CD14-positive monocyte (primary cell): ENCODE results near the gene FOXP1. TPM values are rescaled to one million over a fixed set of nuclear protein-coding genes. Genes with fewer than 3 reads are reported as not detected.

ENCODE experiments used
- DNase-seq, 3 donors: peaks; one replicate each; pipeline ENCODE4 v3.0.0-alpha.2; 2011 to 2022
- H2AFZ ChIP-seq: 2 replicates; pipeline ENCODE4 v1.6.0; 2012; ENCODE audit warnings: mild to moderate bottlenecking, low read depth, low read length, inconsistent platforms; ENCODE audit not compliant: insufficient read depth, poor library complexity, severe bottlenecking
- H3K27ac ChIP-seq, 2 donors: 1 replicate in 1 of 2; 2 replicates in 1 of 2; pipeline ENCODE4 v1.5.1; 2012 to 2013; ENCODE audit warnings: low read length in 2 of 2, control low read depth in 1 of 2, inconsistent platforms in 1 of 2, low read depth in 1 of 2, mild to moderate bottlenecking in 1 of 2
- H3K27me3 ChIP-seq, 2 donors: one replicate each; pipeline versions ENCODE4 v1.6.0 to v1.6.1; 2011 to 2013; ENCODE audit warnings: low read length in 2 of 2; ENCODE audit not compliant: control insufficient read depth in 2 of 2, insufficient read depth in 2 of 2
- H3K36me3 ChIP-seq, 2 donors: replicated peaks in 1 of 2; 1 replicate in 1 of 2; 2 replicates in 1 of 2; pipeline versions ENCODE4 v1.5.1 to v1.6.1; 2012 to 2013; ENCODE audit warnings: low read length in 2 of 2, control low read depth in 1 of 2, inconsistent platforms in 1 of 2, mild to moderate bottlenecking in 1 of 2; ENCODE audit not compliant: insufficient read depth in 2 of 2, control insufficient read depth in 1 of 2
- H3K4me1 ChIP-seq, 2 donors: 1 replicate in 1 of 2; 2 replicates in 1 of 2; pipeline versions ENCODE4 v1.5.1 to v1.6.1; 2012 to 2013; ENCODE audit warnings: low read length in 2 of 2, control low read depth in 1 of 2, inconsistent platforms in 1 of 2, mild to moderate bottlenecking in 1 of 2, moderate library complexity in 1 of 2; ENCODE audit not compliant: insufficient read depth in 2 of 2, control insufficient read depth in 1 of 2
- H3K4me2 ChIP-seq: replicated peaks from 2 replicates; pipeline ENCODE3; 2012; ENCODE audit warnings: low read length, moderate library complexity, mild to moderate bottlenecking; ENCODE audit not compliant: poor library complexity, severe bottlenecking; ENCODE audit errors: extremely low read depth
- H3K4me3 ChIP-seq, 3 experiments: fragments of 200-600 bp in 1 of 3; sonication (generic) in 1 of 3; replicated peaks in 1 of 3; 1 replicate in 2 of 3; 2 replicates in 1 of 3; pipeline ENCODE4 v1.5.1; 2011 to 2013; ENCODE audit warnings: low read length in 3 of 3, mild to moderate bottlenecking in 3 of 3, control low read depth in 2 of 3, low read depth in 2 of 3, inconsistent platforms in 1 of 3, moderate library complexity in 1 of 3
- H3K79me2 ChIP-seq: 2 replicates; pipeline ENCODE4 v1.6.0; 2012; ENCODE audit warnings: mild to moderate bottlenecking, control low read depth, inconsistent platforms, low read length, moderate library complexity; ENCODE audit not compliant: insufficient read depth
- H3K9ac ChIP-seq: 2 replicates; pipeline ENCODE4 v1.6.0; 2017; ENCODE audit warnings: low read length, mild to moderate bottlenecking; ENCODE audit not compliant: insufficient read depth, poor library complexity, severe bottlenecking
- H3K9me3 ChIP-seq, 2 donors: replicated peaks in 1 of 2; 1 replicate in 1 of 2; 2 replicates in 1 of 2; pipeline versions ENCODE4 v1.5.1 to v1.6.1; 2012 to 2013; ENCODE audit warnings: low read length in 2 of 2, control low read depth in 1 of 2; ENCODE audit not compliant: control insufficient read depth in 1 of 2, insufficient read depth in 1 of 2
- H4K20me1 ChIP-seq: 2 replicates; pipeline ENCODE4 v1.6.0; 2012; ENCODE audit warnings: mild to moderate bottlenecking, low read length, control low read depth, moderate library complexity; ENCODE audit not compliant: insufficient read depth
- H3K27ac Mint-ChIP-seq, 7 donors: one replicate each; pipeline ENCODE4 v1.8.0; 2020; ENCODE audit warnings: mild to moderate bottlenecking in 7 of 7, mixed read lengths in 7 of 7, moderate library complexity in 6 of 7, inconsistent platforms in 2 of 7
- H3K27me3 Mint-ChIP-seq, 3 donors: one replicate each; pipeline ENCODE4 v1.8.0; 2021 to 2022; ENCODE audit warnings: low read depth in 3 of 3, mild to moderate bottlenecking in 3 of 3, mixed read lengths in 3 of 3, moderate library complexity in 3 of 3, inconsistent platforms in 1 of 3
- H3K36me3 Mint-ChIP-seq, 2 donors: one replicate each; pipeline ENCODE4 v1.8.0; 2020; ENCODE audit warnings: mixed read lengths in 2 of 2, inconsistent platforms in 1 of 2, mild to moderate bottlenecking in 1 of 2
- H3K4me1 Mint-ChIP-seq: one replicate; pipeline ENCODE4 v1.8.0; 2020; ENCODE audit warnings: mild to moderate bottlenecking, mixed read lengths
- H3K4me3 Mint-ChIP-seq, 2 donors: one replicate each; pipeline ENCODE4 v1.8.0; 2020; ENCODE audit warnings: mild to moderate bottlenecking in 2 of 2, mixed read lengths in 2 of 2, moderate library complexity in 1 of 2
- H3K9me3 Mint-ChIP-seq, 7 donors: one replicate each; pipeline ENCODE4 v1.8.0; 2020 to 2022; ENCODE audit warnings: mixed read lengths in 7 of 7, mild to moderate bottlenecking in 6 of 7, moderate library complexity in 6 of 7, inconsistent platforms in 2 of 7
- WGBS: methylation state at CpG from one replicate; pipeline ENCODE4 v1.1.5; 2013; ENCODE audit warnings: missing lambda C conversion rate; ENCODE audit not compliant: insufficient coverage; 5-methylcytosine and 5-hydroxymethylcytosine counted together
- intact Hi-C, 2 donors: fragments of 100-400 bp; cut with micrococcal nuclease; formaldehyde crosslinking; loops; one replicate each; pipeline versions ENCODE4 v1.15.0 to v1.15.1; 2023
- polyA plus RNA-seq, 3 donors: library from polyadenylated mRNA; depleted of rRNA in 1 of 3; unstranded in 2 of 3; stranded (reverse) in 1 of 3; fragments of 300-500 nt in 2 of 3; fragments of >200 nt in 1 of 3; fragmentation: Illumina TruSeq in 2 of 3; gene quantifications; 1 replicate in 2 of 3; 2 replicates in 1 of 3; pipeline ENCODE4 v1.2.3, GENCODE V29; 2012 to 2021
- TF ChIP-seq, protein P1 (sequence below): fragments of 200-600 bp; IDR thresholded peaks from one replicate; pipeline ENCODE4 v1.8.0; 2022; ENCODE audit warnings: antibody characterized with exemption, mild to moderate bottlenecking

FOXP1 gene
- polyA plus RNA-seq, 3 donors: 25.7 to 42.6 (median 27.8) TPM

DNA sequence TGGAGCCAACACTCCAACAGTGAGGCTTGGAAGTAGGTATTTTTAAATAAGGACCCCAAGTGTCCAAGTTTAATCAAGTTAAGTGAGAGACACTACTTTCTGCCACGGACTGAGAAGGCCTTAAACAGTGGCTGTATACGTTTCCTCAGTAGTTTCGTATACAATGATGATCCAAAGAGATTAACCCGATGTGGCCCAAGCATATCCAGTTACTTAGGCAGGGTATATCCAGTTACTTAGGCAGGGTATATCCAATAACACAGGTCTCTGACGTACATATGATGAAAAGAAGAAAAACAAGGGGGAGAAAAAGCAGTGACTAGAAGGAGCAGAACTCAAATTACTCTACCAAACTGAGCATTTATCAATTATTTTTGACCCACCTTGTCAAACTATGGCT lies 591.4 kb downstream of the FOXP1 start:
- Histone ChIP-seq H3K27ac (no peak overlapping the region), H3K4me3 (no peak overlapping the region), H3K36me3 (peaks cover 13 to 74% of the 10 kb centered on the region in 2 donors), H3K79me2 (no peaks in the 10 kb centered on the region), H2AFZ (no peak overlapping the region), H3K27me3 (no peaks in the 10 kb centered on the region), H3K4me1 (no peaks in the 10 kb centered on the region), H3K4me2 (no peak overlapping the region), H3K9ac (no peak overlapping the region), H3K9me3 (no peaks in the 10 kb centered on the region), H4K20me1 (peaks cover 12% of the 10 kb centered on the region)
- H3K9me3 Mint-ChIP-seq: no peaks in the 10 kb centered on the region
- intact Hi-C loops: no loop called here
- no peak for DNase-seq
- WGBS: 97% methylated on average over 4 of the region's 5 CpGs
- no peak overlapping the region for H3K27ac Mint-ChIP-seq
- H3K27me3 Mint-ChIP-seq: no peaks in the 10 kb centered on the region
- H3K4me3 Mint-ChIP-seq: no peak overlapping the region
- H3K4me1 Mint-ChIP-seq: no peaks in the 10 kb centered on the region
- peaks cover 41 to 49% of the 10 kb centered on the region in 2 donors for H3K36me3 Mint-ChIP-seq
- TF ChIP-seq, protein P1, sequence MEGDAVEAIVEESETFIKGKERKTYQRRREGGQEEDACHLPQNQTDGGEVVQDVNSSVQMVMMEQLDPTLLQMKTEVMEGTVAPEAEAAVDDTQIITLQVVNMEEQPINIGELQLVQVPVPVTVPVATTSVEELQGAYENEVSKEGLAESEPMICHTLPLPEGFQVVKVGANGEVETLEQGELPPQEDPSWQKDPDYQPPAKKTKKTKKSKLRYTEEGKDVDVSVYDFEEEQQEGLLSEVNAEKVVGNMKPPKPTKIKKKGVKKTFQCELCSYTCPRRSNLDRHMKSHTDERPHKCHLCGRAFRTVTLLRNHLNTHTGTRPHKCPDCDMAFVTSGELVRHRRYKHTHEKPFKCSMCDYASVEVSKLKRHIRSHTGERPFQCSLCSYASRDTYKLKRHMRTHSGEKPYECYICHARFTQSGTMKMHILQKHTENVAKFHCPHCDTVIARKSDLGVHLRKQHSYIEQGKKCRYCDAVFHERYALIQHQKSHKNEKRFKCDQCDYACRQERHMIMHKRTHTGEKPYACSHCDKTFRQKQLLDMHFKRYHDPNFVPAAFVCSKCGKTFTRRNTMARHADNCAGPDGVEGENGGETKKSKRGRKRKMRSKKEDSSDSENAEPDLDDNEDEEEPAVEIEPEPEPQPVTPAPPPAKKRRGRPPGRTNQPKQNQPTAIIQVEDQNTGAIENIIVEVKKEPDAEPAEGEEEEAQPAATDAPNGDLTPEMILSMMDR: no peak

- H3K4me1 Mint-ChIP-seq: no peaks in the 10 kb centered on the region
- Histone ChIP-seq H3K4me2 (no peak overlapping the region), H3K9me3 (no peaks in the 10 kb centered on the region), H3K36me3 (peaks cover 27 to 74% of the 10 kb centered on the region in 2 donors), H3K79me2 (no peaks in the 10 kb centered on the region), H3K4me1 (no peaks in the 10 kb centered on the region), H3K9ac (no peak overlapping the region), H3K4me3 (no peak overlapping the region), H3K27ac (no peak overlapping the region), H4K20me1 (peaks cover 15% of the 10 kb centered on the region), H3K27me3 (no peaks in the 10 kb centered on the region), H2AFZ (no peak overlapping the region)
- intact Hi-C loops: no loop called here
- peaks cover 49 to 58% of the 10 kb centered on the region in 2 donors for H3K36me3 Mint-ChIP-seq
- DNase-seq: no peak
- 79% methylated on average over 2 of the region's 5 CpGs for WGBS
- H3K27ac Mint-ChIP-seq: no peak overlapping the region
- no peak overlapping the region for H3K4me3 Mint-ChIP-seq
- no peaks in the 10 kb centered on the region for H3K27me3 Mint-ChIP-seq
- TF ChIP-seq, protein P1: no peak
- no peaks in the 10 kb centered on the region for H3K9me3 Mint-ChIP-seq
Observed at GRCh38 chr3:70990723-70991122, 592.8 kb downstream of the FOXP1 start.
